ENCODE data around the gene STXBP6. TPM values are rescaled to one million over a fixed set of nuclear protein-coding genes. Genes with fewer than 3 reads are reported as not detected.

Gene STXBP6
- total and polyA plus RNA-seq, 10 of the 15 experiments (the other 5 are each of a cell fraction or from before 2014, with no cell fraction given): 1.2 to 47.3 (median 1.9) TPM

DNA sequence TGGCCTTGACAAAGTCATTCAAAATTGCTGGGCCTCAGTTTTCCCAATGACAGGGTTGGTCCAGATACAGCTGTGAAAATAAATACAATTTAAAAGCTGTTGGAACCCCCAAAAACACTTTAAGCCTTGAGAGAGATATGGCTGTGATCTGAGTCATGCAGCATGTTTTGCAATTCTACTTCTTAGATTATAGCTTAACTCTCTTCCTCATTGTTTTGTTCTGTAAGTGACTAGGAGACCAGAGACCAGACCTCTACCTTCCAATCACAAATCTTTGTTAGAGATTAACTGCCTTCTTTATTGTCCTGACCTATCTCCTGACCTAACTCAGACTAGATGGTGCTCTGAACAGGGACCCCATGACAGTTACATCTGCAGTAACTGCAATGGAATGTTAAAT is 198.1 kb downstream of the STXBP6 start:
- intact Hi-C loops (cut with micrococcal nuclease; ENCODE audit: unreplicated experiment): no loop called here
- BruUV-seq (replicated peaks): no TSS peak
- ChIA-PET POLR2A (interaction anchor here (1.5 kb wide), 1 partner anchor 43 kb away, joined by 3 read pairs; no protein-coding TSS in a partner anchor), RAD21 (ENCODE audit: unreplicated experiment) (interaction anchor here (0.8 kb wide), 1 partner anchor 60 kb away, joined by 3 read pairs; no protein-coding TSS in a partner anchor), CTCF (interaction anchor here (1.3 to 1.4 kb wide), 2 partner anchors 9 to 163 kb away, joined by 5 read pairs; no protein-coding TSS in a partner anchor), SMC1A (ENCODE audit: uncharacterized antibody, unreplicated experiment) (interaction anchor here (1.2 to 6.3 kb wide), 6 partner anchors 8 to 142 kb away, joined by 4 to 24 read pairs (median 6); no protein-coding TSS in a partner anchor)
- peaks cover 0 to 2% of the 10 kb centered on the region in 2 experiments; a peak in 1 of 4 replicates for H3K36me3 ChIP-seq (ENCODE audit: control insufficient read depth in 2 of 2, insufficient read depth in 2 of 2, low read length in 1 of 2)
- H2AFZ ChIP-seq (ENCODE audit: control insufficient read depth, low read depth, low read length): no peak overlapping the region
- ATAC-seq (no peak), FAIRE-seq (no peak), DNase-seq (ENCODE audit: low read depth, low spot score) (no peak)
- no peaks in the 10 kb centered on the region for H4K20me1 ChIP-seq (ENCODE audit: control insufficient read depth, insufficient read depth)
- H3K27me3 ChIP-seq (replicated peaks in 1 of 2; ENCODE audit: control insufficient read depth in 2 of 2, insufficient read depth in 2 of 2, low read length in 1 of 2): no peaks in the 10 kb centered on the region
- in situ Hi-C loops (cut with MboI): no loop called here
- H3K4me1 ChIP-seq (ENCODE audit: control insufficient read depth, insufficient read depth, low read length): no peaks in the 10 kb centered on the region
- no peak overlapping the region for H3K4me2 ChIP-seq (ENCODE audit: control insufficient read depth, insufficient read depth)
- no peaks in the 10 kb centered on the region for H3K9me3 ChIP-seq (replicated peaks; ENCODE audit: control insufficient read depth, insufficient read depth, low read length)
- no peak overlapping the region for H3K9ac ChIP-seq (ENCODE audit: control insufficient read depth, insufficient read depth, low read length)
- H3K27ac ChIP-seq (ENCODE audit: control insufficient read depth, insufficient read depth): no peak overlapping the region
- H3K4me3 ChIP-seq: no peak overlapping the region
- H3K79me2 ChIP-seq (ENCODE audit: control insufficient read depth, insufficient read depth, low read length): no peaks in the 10 kb centered on the region
- TF ChIP-seq TBL1XR1 (IDR thresholded peaks at IDR 0.05; ENCODE audit: low read depth, low read length): no peak
- no peak for TF ChIP-seq RAD51 (IDR thresholded peaks at IDR 0.05)
- TF ChIP-seq FOXK2 (IDR thresholded peaks at IDR 0.05): no peak
- no peak for TF ChIP-seq RCOR1 (conservative IDR thresholded peaks at IDR 0.05; ENCODE audit: low read depth, low read length)

DNA sequence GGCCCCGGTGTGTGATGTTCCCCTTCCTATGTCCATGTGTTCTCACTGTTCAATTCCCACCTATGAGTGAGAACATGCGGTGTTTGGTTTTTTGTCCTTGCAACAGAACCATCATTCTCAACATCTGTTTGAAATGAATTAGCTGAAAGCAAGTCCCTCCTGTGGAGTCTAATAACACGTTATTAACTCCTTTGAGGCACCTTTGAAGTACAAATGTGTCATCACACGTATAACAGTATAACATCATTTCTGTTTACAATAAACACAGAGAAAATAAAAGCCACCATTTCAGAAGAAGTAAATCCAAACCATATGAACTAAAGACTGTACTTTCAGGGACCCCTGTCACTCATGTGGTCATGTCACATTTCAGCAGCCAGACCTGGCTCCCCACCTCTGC is 198.5 kb downstream of the STXBP6 start:
- Histone ChIP-seq H3K9me3 (replicated peaks; ENCODE audit: control insufficient read depth, insufficient read depth, low read length) (no peaks in the 10 kb centered on the region), H3K27ac (ENCODE audit: control insufficient read depth, insufficient read depth) (no peak overlapping the region), H3K36me3 (ENCODE audit: control insufficient read depth in 2 of 2, insufficient read depth in 2 of 2, low read length in 1 of 2) (peaks cover 0 to 2% of the 10 kb centered on the region in 2 experiments; a peak in 1 of 4 replicates), H3K27me3 (replicated peaks in 1 of 2; ENCODE audit: control insufficient read depth in 2 of 2, insufficient read depth in 2 of 2, low read length in 1 of 2) (no peaks in the 10 kb centered on the region), H3K9ac (ENCODE audit: control insufficient read depth, insufficient read depth, low read length) (no peak overlapping the region), H4K20me1 (ENCODE audit: control insufficient read depth, insufficient read depth) (no peaks in the 10 kb centered on the region), H2AFZ (ENCODE audit: control insufficient read depth, low read depth, low read length) (no peak overlapping the region), H3K79me2 (ENCODE audit: control insufficient read depth, insufficient read depth, low read length) (no peaks in the 10 kb centered on the region), H3K4me2 (ENCODE audit: control insufficient read depth, insufficient read depth) (no peak overlapping the region), H3K4me3 (no peak overlapping the region), H3K4me1 (ENCODE audit: control insufficient read depth, insufficient read depth, low read length) (no peaks in the 10 kb centered on the region)
- intact Hi-C loops (cut with micrococcal nuclease; ENCODE audit: unreplicated experiment): no loop called here
- in situ Hi-C loops (cut with MboI): no loop called here
- ATAC-seq (no peak), FAIRE-seq (no peak), DNase-seq (ENCODE audit: low read depth, low spot score) (no peak)
- CTCF ChIA-PET: interaction anchor here (1.3 to 1.4 kb wide), 2 partner anchors 10 to 163 kb away, joined by 5 read pairs; no protein-coding TSS in a partner anchor
- BruUV-seq (replicated peaks): no TSS peak
- SMC1A ChIA-PET (ENCODE audit: uncharacterized antibody, unreplicated experiment): interaction anchor here (1.2 to 6.3 kb wide), 6 partner anchors 9 to 141 kb away, joined by 4 to 24 read pairs (median 6); no protein-coding TSS in a partner anchor
- WGBS (ENCODE audit: insufficient coverage, insufficient replicate concordance, low lambda C conversion rate, missing lambda C conversion rate): 36% methylated on average over 3 of the region's 4 CpGs
- RAD21 ChIA-PET (ENCODE audit: unreplicated experiment): interaction anchor here (0.8 kb wide), 1 partner anchor 60 kb away, joined by 3 read pairs; no protein-coding TSS in a partner anchor
- POLR2A ChIA-PET: no interaction called here
- TF ChIP-seq FOXK2 (IDR thresholded peaks at IDR 0.05): no peak
- no peak for TF ChIP-seq HDGF (IDR thresholded peaks at IDR 0.05)
- no peak for TF ChIP-seq PML (IDR thresholded peaks at IDR 0.05; ENCODE audit: low read length)
- TF ChIP-seq, protein P1, sequence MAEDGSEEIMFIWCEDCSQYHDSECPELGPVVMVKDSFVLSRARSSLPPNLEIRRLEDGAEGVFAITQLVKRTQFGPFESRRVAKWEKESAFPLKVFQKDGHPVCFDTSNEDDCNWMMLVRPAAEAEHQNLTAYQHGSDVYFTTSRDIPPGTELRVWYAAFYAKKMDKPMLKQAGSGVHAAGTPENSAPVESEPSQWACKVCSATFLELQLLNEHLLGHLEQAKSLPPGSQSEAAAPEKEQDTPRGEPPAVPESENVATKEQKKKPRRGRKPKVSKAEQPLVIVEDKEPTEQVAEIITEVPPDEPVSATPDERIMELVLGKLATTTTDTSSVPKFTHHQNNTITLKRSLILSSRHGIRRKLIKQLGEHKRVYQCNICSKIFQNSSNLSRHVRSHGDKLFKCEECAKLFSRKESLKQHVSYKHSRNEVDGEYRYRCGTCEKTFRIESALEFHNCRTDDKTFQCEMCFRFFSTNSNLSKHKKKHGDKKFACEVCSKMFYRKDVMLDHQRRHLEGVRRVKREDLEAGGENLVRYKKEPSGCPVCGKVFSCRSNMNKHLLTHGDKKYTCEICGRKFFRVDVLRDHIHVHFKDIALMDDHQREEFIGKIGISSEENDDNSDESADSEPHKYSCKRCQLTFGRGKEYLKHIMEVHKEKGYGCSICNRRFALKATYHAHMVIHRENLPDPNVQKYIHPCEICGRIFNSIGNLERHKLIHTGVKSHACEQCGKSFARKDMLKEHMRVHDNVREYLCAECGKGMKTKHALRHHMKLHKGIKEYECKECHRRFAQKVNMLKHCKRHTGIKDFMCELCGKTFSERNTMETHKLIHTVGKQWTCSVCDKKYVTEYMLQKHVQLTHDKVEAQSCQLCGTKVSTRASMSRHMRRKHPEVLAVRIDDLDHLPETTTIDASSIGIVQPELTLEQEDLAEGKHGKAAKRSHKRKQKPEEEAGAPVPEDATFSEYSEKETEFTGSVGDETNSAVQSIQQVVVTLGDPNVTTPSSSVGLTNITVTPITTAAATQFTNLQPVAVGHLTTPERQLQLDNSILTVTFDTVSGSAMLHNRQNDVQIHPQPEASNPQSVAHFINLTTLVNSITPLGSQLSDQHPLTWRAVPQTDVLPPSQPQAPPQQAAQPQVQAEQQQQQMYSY (CRISPR knock-in tag; IDR thresholded peaks at IDR 0.05): no peak
- no peak for TF ChIP-seq JUNB (IDR thresholded peaks at IDR 0.05)
- TF ChIP-seq ESRRA (IDR thresholded peaks at IDR 0.05; ENCODE audit: low read length): no peak
- TF ChIP-seq ATF7 (IDR thresholded peaks at IDR 0.05; ENCODE audit: low read depth): no peak
- TF ChIP-seq KAT2A (conservative IDR thresholded peaks at IDR 0.05; ENCODE audit: control insufficient read depth, low read depth, low read length): no peak
- TF ChIP-seq, protein P2, sequence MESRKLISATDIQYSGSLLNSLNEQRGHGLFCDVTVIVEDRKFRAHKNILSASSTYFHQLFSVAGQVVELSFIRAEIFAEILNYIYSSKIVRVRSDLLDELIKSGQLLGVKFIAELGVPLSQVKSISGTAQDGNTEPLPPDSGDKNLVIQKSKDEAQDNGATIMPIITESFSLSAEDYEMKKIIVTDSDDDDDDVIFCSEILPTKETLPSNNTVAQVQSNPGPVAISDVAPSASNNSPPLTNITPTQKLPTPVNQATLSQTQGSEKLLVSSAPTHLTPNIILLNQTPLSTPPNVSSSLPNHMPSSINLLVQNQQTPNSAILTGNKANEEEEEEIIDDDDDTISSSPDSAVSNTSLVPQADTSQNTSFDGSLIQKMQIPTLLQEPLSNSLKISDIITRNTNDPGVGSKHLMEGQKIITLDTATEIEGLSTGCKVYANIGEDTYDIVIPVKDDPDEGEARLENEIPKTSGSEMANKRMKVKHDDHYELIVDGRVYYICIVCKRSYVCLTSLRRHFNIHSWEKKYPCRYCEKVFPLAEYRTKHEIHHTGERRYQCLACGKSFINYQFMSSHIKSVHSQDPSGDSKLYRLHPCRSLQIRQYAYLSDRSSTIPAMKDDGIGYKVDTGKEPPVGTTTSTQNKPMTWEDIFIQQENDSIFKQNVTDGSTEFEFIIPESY (IDR thresholded peaks at IDR 0.05): no peak
